DMS79 (cell line): ENCODE results near the gene VEGFB.

Experiments
- DNase-seq: peaks from one replicate; lab custom pipeline; 2025; lab: John Stamatoyannopoulos, UW

Gene VEGFB

GRCh38 chr11:64211181-64211872, 23.1 kb upstream of the VEGFB start:
- DNase-seq: no peak

DNA sequence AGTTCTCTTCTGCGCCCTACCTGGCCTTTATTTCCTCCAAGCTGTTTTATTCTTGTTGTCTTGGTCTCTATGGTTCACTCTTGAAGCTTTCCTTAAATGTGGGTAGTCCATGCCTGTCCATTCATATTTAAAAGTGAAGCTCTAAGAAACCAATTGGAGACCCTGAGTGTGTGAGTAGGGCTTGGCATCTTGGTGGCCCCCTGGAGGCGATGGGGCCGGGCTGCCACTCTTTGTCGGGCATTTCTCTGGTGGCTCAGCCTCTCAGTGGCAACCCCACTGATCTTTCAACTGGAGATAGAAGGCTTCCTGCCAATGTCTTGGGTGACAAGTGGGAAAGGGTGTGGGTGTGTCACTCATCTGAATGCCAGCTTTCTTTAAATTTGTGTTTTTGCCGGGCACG, 17.5 kb upstream of the VEGFB start:
- DNase-seq: no peak

DNA sequence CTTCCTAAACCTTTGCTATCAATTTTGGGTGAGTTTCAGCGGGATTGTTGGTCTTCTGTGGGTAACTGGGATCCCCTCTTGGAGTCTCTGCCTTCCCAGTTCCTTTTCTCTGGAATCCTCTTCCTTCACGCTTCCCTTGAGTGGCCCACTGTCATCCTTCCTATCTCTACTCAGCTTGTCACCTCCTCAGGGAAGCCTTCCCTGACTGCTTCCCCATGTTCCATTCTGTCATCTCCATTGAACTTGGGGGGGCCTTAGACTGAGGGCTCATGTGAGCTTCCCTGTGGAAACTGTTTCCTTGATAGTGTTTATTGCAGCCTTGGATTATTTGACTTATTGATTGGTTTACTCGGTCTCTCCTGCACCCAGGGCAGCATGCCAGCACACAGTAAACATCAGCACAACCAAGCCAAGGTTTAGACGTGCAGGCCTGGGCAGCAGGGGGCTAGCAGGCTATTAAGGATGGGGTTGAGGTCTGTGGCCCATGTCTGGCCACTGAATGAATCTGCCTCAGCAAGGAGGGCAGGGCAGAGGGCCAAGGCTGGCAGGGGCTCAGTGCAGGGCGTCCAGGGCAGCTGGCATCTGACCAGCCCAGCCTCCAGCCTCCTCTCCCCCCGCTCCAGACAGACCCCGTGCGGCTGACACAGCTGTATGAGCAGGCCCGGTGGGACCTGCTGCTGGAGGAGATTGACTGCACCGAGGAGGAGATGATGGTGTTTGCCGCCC, 15.6 kb upstream of the VEGFB start:
- no peak for DNase-seq

DNA sequence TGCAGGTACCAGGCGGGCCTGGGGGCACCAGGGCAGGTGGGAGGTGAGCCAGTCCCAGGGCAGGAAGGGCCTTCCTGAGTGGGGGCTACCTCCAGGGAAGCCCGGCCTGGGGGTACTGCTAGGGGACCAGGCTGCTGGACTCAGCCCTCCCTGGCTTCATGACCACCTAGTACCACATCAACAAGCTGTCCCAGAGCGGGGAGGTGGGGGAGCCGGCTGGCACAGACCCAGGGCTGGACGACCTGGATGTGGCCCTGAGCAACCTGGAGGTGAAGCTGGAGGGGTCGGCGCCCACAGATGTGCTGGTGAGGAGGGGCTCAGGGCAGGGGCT, 15.1 kb upstream of the VEGFB start:
- no peak for DNase-seq

DNA sequence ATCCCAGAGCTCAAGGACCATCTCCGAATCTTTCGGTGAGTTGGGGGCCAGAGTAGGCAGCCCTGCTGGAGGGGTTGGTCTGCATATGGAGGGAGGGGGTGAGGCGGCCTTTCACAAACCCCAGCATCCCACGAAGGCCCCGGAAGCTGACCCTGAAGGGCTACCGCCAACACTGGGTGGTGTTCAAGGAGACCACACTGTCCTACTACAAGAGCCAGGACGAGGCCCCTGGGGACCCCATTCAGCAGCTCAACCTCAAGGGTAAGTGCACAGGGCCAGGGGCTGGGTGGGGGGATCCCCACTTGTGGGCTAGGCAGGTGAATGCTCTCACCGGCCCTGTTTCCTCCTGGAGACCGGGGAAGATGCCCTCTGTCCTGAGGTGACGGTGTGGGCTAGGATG, 14.6 kb upstream of the VEGFB start:
- DNase-seq: no peak

GRCh38 chr11:64220271-64220670, 14.1 kb upstream of the VEGFB start:
- DNase-seq: no peak

GRCh38 chr11:64220798-64221197, 13.6 kb upstream of the VEGFB start:
- no peak for DNase-seq

DNA sequence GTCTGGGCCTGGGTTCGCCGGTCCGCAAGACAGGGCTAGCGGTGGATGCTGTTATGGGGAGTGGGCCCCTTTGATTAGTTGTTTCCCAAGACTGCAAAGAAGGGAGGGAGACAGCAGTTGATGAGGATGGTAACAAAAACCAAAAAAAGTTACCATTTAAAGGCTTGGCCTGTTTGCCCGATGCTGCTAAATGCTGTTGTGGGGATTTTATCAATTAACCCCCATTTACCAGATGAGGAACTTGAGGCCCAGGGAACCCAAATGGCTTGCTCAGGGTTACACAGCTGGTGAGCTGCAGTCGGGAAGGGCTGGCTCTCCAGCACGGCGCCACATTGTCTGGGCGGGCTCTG, 11.8 kb upstream of the VEGFB start:
- DNase-seq: no peak

- DNase-seq: no peak
These were observed 11.3 kb upstream of the VEGFB start for GRCh38 chr11:64223001-64223651.

GRCh38 chr11:64224151-64224890, 10.1 kb upstream of the VEGFB start:
- DNase-seq: no peak

- no peak for DNase-seq
These were observed 9.3 kb upstream of the VEGFB start for GRCh38 chr11:64224891-64225607.

GRCh38 chr11:64225608-64226506, 8.5 kb upstream of the VEGFB start, which contains the start of the genes NUDT22 and TRPT1:
Gene NUDT22, plus strand, starts transcription at chr11:64226274. Its CDS starts 379 bp downstream, at chr11:64226653.
Gene TRPT1, minus strand, starts transcription at chr11:64226186. Its CDS starts 326 bp downstream, at chr11:64225860.
- DNase-seq: peak; percentile 64

GRCh38 chr11:64226507-64227051, 7.8 kb upstream of the VEGFB start:
- peak; percentile 72 for DNase-seq

GRCh38 chr11:64227405-64227956, 6.9 kb upstream of the VEGFB start:
- no peak for DNase-seq

- DNase-seq: no peak
These were observed 5.2 kb upstream of the VEGFB start for GRCh38 chr11:64229090-64229743.

DNA sequence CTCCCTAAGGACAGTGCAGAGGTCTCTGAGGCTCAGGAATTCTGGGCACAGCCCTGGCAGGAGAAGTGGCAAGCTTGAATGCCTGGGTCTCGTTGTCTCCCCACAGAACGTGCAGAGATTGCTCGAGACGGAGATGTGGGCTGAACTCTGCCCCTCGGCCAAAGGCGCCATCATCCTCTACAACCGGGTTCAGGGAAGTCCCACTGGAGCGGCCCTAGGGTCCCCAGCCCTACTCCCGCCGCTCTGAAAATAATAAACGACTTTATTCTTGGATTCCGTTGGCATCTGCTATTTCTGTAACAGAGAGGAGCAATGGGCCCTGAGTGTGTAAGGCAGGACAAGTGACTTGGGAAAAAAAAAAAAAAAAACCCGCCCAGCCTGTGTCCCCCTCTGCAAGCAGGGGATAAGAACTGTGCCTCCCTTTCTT, 4.6 kb upstream of the VEGFB start:
- DNase-seq: no peak

GRCh38 chr11:64230171-64230984, 4.0 kb upstream of the VEGFB start, which contains the start of gene DNAJC4:
Gene DNAJC4, plus strand, starts transcription at chr11:64230548. Its CDS starts 307 bp downstream, at chr11:64230855.
- peak; percentile 94 for DNase-seq

DNA sequence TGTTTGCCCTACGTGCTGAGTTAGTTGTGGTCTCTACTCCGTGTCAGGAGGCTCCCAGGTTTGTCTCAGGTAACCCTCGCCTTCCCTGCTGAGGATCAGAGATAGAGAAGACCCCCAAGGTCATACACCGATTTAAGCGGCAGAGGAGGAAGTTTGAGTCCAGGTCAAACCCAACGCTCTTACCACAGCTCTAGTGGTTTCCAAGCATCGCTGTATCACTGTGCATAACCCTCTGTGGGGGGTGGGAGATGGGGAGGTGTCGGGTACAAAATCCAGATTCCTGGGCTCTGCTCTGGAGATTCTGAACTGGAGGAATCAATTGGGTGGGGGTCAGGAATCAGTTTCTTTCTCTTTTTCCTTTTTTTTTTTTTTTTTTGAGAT, 3.4 kb upstream of the VEGFB start:
- no peak for DNase-seq

GRCh38 chr11:64231546-64231945, 2.8 kb upstream of the VEGFB start:
- DNase-seq: no peak
